ENCODE measurements around the gene CBLN2. TPM values are rescaled to one million over a fixed set of nuclear protein-coding genes. Genes with fewer than 3 reads are reported as not detected.

CBLN2 gene
- 16.4 TPM for polyA plus RNA-seq (ENCODE audit: insufficient read length)
- long read RNA-seq, donor 1, partial matches to known transcripts, result 0 of 2 reads
- long read RNA-seq, donor 1, other reads (novel, unspliced or antisense), result 0 of 2 reads
- long read RNA-seq, donor 2, partial matches to known transcripts, result 0 of 2 reads
- long read RNA-seq, donor 2, other reads (novel, unspliced or antisense), result 0 of 2 reads
- long read RNA-seq, donor 3, partial matches to known transcripts, result 0 of 1 reads
- long read RNA-seq, donor 3, other reads (novel, unspliced or antisense), result 0 of 1 reads
- long read RNA-seq, donor 4, result 0 reads
- long read RNA-seq, donor 5, partial matches to known transcripts, result 0 of 1 reads
- long read RNA-seq, donor 5, other reads (novel, unspliced or antisense), result 0 of 1 reads
- long read RNA-seq, donor 6, result 0 reads
- long read RNA-seq, donor 7, partial matches to known transcripts, result 0 of 1 reads
- long read RNA-seq, donor 7, other reads (novel, unspliced or antisense), result 0 of 1 reads
- long read RNA-seq, donor 8, partial matches to known transcripts, result 0 of 1 reads
- long read RNA-seq, donor 8, other reads (novel, unspliced or antisense), result 0 of 1 reads

- peak; percentile 67 for DNase-seq
Measured at GRCh38 chr18:72544092-72544886, at the start of gene CBLN2. CBLN2 (minus strand) TSS chr18:72544342; CDS start chr18:72542160, 2,182 bp downstream.

- no peak for DNase-seq
Measured at GRCh38 chr18:72588360-72588759, 44.2 kb upstream of the CBLN2 start.

- DNase-seq, result no peak
Measured at GRCh38 chr18:72584787-72585186, 40.6 kb upstream of the CBLN2 start.

- no peak for DNase-seq
Measured at GRCh38 chr18:72581976-72582375, 37.8 kb upstream of the CBLN2 start.

GRCh38 chr18:72572896-72573295, 28.8 kb upstream of the CBLN2 start:
- no peak for DNase-seq

- no peak for DNase-seq
Measured at GRCh38 chr18:72566290-72566689, 22.1 kb upstream of the CBLN2 start.

GRCh38 chr18:72555968-72556367, 11.8 kb upstream of the CBLN2 start:
- no peak for DNase-seq

GRCh38 chr18:72555101-72555500, 11.0 kb upstream of the CBLN2 start:
- no peak for DNase-seq

GRCh38 chr18:72543357-72544055, 636 bp downstream of the CBLN2 start:
- DNase-seq, result no peak

- no peak for DNase-seq
Measured at GRCh38 chr18:72542984-72543356, 1.2 kb downstream of the CBLN2 start.

- DNase-seq, result no peak
Measured at GRCh38 chr18:72542342-72542741, 1.8 kb downstream of the CBLN2 start.

GRCh38 chr18:72541871-72542332, 2.2 kb downstream of the CBLN2 start:
- no peak for DNase-seq

GRCh38 chr18:72539901-72540300, 4.2 kb downstream of the CBLN2 start:
- DNase-seq, result no peak

- DNase-seq, result no peak
Measured at GRCh38 chr18:72530622-72531021, 13.5 kb downstream of the CBLN2 start.

- DNase-seq, result no peak
Measured at GRCh38 chr18:72504866-72505265, 39.3 kb downstream of the CBLN2 start.

- DNase-seq, result no peak
Measured at GRCh38 chr18:72502671-72503431, 41.3 kb downstream of the CBLN2 start.

- DNase-seq, result no peak
Measured at GRCh38 chr18:72492497-72492896, 51.6 kb downstream of the CBLN2 start.

All from left kidney (tissue), 8 donors.